ENCODE results near the gene SERPINA9.

SERPINA9 gene

GRCh38 chr14:94515426-94515825, 39.4 kb upstream of the SERPINA9 start:
- H3K4me3 ChIP-seq (ENCODE audit: low read depth, low read length), result no peak overlapping the region
- no peak overlapping the region for H3K27ac ChIP-seq (ENCODE audit: extremely low read depth, low read depth, low read length)
- no peaks in the 10 kb centered on the region; a peak in 1 of 3 replicates for H3K36me3 ChIP-seq (ENCODE audit: control insufficient read depth in 2 of 2, insufficient read depth in 1 of 2, low read length in 2 of 2)
- no peaks in the 10 kb centered on the region for H3K4me1 ChIP-seq (ENCODE audit: control insufficient read depth, insufficient read depth, low read length)
- TF ChIP-seq PATZ1 (tag by site-specific recombination; IDR thresholded peaks at IDR 0.05) (no peak), ZNF639 (tag by site-specific recombination; IDR thresholded peaks at IDR 0.05) (no peak), ZBTB44 (tag by site-specific recombination; IDR thresholded peaks at IDR 0.05) (no peak), ZBTB21 (tag by site-specific recombination; IDR thresholded peaks at IDR 0.05) (no peak), MEIS1 (CRISPR knock-in tag; IDR thresholded peaks at IDR 0.05; ENCODE audit: borderline replicate concordance) (no peak), ZNF792 (tag by site-specific recombination; IDR thresholded peaks at IDR 0.05) (no peak), ZBTB1 (tag by site-specific recombination; IDR thresholded peaks at IDR 0.05) (no peak), ZNF18 (tag by site-specific recombination; IDR thresholded peaks at IDR 0.05) (no peak), EGR2 (tag by site-specific recombination; IDR thresholded peaks at IDR 0.05; ENCODE audit: low read depth) (no peak), TSHZ1 (tag by site-specific recombination; IDR thresholded peaks at IDR 0.05; ENCODE audit: borderline replicate concordance) (no peak), RBAK (tag by site-specific recombination; IDR thresholded peaks at IDR 0.05) (no peak), ZNF157 (tag by site-specific recombination; IDR thresholded peaks at IDR 0.05) (no peak), ZNF626 (tag by site-specific recombination; IDR thresholded peaks at IDR 0.05) (no peak), ZSCAN16 (tag by site-specific recombination; IDR thresholded peaks at IDR 0.05) (no peak), ZFP37 (tag by site-specific recombination; IDR thresholded peaks at IDR 0.05) (no peak), ZNF664 (tag by site-specific recombination; IDR thresholded peaks at IDR 0.05) (no peak)
- POLR2A ChIA-PET, result no interaction called here
- H3K9me3 ChIP-seq (ENCODE audit: control insufficient read depth, insufficient read depth, low read depth, low read length), result no peaks in the 10 kb centered on the region
- CTCF ChIA-PET, result interaction anchor here (0.7 kb wide), 1 partner anchor 21 kb away, joined by 3 read pairs; no protein-coding TSS in a partner anchor
